Duodenal mucosa (tissue), 2 donors: Measurements from ENCODE around the gene KANK3.
A peak's percentile ranks its signal among the peaks of the same experiment; 100 is the strongest.
"Not testable (repeated sequence)": the region's sequence is repeated elsewhere in the genome, so short reads cannot be mapped to it uniquely, and the experiment has no call there.

Experiments used
- H3K27ac ChIP-seq: one replicate; pipeline ENCODE4 v1.7.0; 2013; ENCODE audit warnings: low read depth, low read length
- H3K27me3 ChIP-seq, 2 donors: one replicate each; pipeline ENCODE4 v1.7.0; 2013; ENCODE audit warnings: low read length in 2 of 2, control low read depth in 1 of 2; ENCODE audit not compliant: insufficient read depth in 2 of 2, control insufficient read depth in 1 of 2
- H3K36me3 ChIP-seq, 2 donors: one replicate each; pipeline ENCODE4 v1.7.0; 2013; ENCODE audit warnings: low read length in 2 of 2, control low read depth in 1 of 2; ENCODE audit not compliant: insufficient read depth in 2 of 2, control insufficient read depth in 1 of 2
- H3K4me1 ChIP-seq, 2 donors: one replicate each; pipeline ENCODE4 v1.7.0; 2013; ENCODE audit warnings: low read length in 2 of 2, control low read depth in 1 of 2; ENCODE audit not compliant: insufficient read depth in 2 of 2, control insufficient read depth in 1 of 2
- H3K4me3 ChIP-seq, 2 donors: one replicate each; pipeline ENCODE4 v1.7.0; 2013; ENCODE audit warnings: low read length in 2 of 2, low read depth in 1 of 2
- H3K9ac ChIP-seq, 2 donors: one replicate each; pipeline ENCODE4 v1.7.0; 2013; ENCODE audit warnings: low read length in 2 of 2, low read depth in 1 of 2
- H3K9me3 ChIP-seq, 2 donors: one replicate each; pipeline ENCODE4 v1.7.0; 2013; ENCODE audit warnings: low read length in 2 of 2, control low read depth in 1 of 2; ENCODE audit not compliant: control insufficient read depth in 1 of 2

Gene KANK3

GRCh38 chr19:8318835-8319234 lies 24.2 kb downstream of the KANK3 start:
- not testable (repeated sequence) for H3K4me3 ChIP-seq, H3K9me3 ChIP-seq, H3K27me3 ChIP-seq, H3K27ac ChIP-seq, H3K9ac ChIP-seq
- Histone ChIP-seq H3K36me3 (peaks cover 11 to 33% of the 10 kb centered on the region in 2 donors), H3K4me1 (peaks cover 17 to 25% of the 10 kb centered on the region in 2 donors)

DNA sequence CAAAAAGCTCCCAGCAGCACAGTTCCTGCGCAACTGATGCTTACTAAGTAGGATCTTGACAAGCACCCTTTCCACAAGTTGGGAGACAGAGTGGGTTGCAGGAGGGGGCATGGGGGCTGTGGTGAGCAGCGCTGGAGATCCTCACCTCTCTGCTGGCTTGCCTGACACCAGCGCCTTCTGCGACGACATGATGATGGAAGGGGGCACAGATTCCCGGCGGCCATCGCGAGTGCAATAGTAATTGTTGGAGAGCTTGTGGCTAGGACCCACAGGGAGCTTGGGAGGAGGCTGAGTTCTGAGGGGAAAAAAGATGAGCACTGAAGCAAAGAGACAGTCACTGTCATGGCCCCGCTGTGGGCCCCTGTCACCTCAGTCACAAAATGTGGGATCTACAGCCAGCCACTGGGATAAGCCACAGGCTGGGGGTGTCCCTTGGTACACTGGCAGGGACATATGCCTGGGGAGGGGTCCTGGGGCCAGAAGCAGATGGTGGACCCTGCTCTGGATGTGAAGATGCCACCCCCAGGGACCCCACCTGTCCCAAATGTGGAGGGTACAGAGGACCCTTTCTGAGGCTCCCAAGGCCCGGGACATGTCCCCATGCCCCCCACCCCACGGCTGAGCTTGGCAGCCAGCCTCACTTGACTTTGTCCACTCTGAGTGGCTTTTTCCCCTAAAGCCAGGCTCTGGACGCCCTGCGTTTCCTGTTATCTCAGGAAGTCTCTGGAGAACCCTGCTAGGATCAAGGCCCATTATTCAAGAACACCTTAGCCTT lies 26.5 kb downstream of the KANK3 start:
- Histone ChIP-seq H3K4me3 (no peak overlapping the region), H3K4me1 (peaks cover 7 to 16% of the 10 kb centered on the region in 2 donors), H3K36me3 (peaks cover 4 to 34% of the 10 kb centered on the region in 2 donors), H3K9me3 (no peaks in the 10 kb centered on the region), H3K9ac (no peak overlapping the region), H3K27me3 (no peaks in the 10 kb centered on the region), H3K27ac (no peak overlapping the region)

DNA sequence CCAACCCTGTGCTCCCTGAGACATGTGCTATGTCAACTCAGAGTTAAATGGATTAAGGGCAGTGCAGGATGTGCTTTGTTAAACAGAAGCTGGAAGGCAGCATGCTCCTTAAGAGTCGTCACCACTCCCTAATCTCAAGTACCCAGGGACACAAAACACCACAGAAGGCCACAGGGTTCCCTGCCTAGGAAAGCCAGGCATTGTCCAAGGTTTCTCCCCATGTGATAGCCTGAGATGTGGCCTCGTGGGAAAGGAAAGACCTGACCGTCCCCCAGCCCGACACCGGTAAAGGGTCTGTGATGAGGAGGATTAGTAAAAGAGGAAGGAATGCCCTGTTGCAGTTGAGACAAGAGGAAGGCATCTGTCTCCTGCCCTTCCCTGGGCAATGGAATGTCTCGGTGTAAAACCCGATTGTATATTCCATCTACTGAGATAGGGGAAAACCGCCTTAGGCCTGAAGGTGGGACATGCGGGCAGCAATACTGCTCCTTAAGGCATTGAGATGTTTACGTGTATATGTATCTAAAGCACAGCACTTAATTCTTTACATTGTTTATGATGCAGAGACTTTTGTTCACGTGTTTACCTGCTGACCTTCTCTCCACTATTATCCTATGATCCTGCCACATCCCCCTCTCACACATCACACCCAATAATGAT lies 28.0 kb downstream of the KANK3 start:
- not testable (repeated sequence) for H3K27ac ChIP-seq, H3K4me3 ChIP-seq, H3K27me3 ChIP-seq, H3K9me3 ChIP-seq, H3K9ac ChIP-seq
- Histone ChIP-seq H3K4me1 (peaks cover 3 to 11% of the 10 kb centered on the region in 2 donors), H3K36me3 (peaks cover 13 to 46% of the 10 kb centered on the region in 2 donors)

GRCh38 chr19:8311461-8312260 lies 31.4 kb downstream of the KANK3 start:
- H3K4me1 ChIP-seq: peaks cover 8 to 28% of the 10 kb centered on the region in 2 donors
- peak overlapping the region; percentile 10 for H3K27ac ChIP-seq
- H3K36me3 ChIP-seq: peaks cover 13 to 52% of the 10 kb centered on the region in 2 donors
- H3K9me3 ChIP-seq: no peaks in the 10 kb centered on the region
- H3K27me3 ChIP-seq: no peaks in the 10 kb centered on the region
- H3K4me3 ChIP-seq: no peak overlapping the region
- no peak overlapping the region for H3K9ac ChIP-seq

- Histone ChIP-seq H3K36me3 (peaks cover 9 to 43% of the 10 kb centered on the region in 2 donors), H3K27ac (no peak overlapping the region), H3K4me1 (peaks cover 15 to 35% of the 10 kb centered on the region in 2 donors), H3K27me3 (no peaks in the 10 kb centered on the region), H3K4me3 (no peak overlapping the region), H3K9ac (no peak overlapping the region), H3K9me3 (no peaks in the 10 kb centered on the region)
These were observed 32.6 kb downstream of the KANK3 start for GRCh38 chr19:8310342-8311055.

DNA sequence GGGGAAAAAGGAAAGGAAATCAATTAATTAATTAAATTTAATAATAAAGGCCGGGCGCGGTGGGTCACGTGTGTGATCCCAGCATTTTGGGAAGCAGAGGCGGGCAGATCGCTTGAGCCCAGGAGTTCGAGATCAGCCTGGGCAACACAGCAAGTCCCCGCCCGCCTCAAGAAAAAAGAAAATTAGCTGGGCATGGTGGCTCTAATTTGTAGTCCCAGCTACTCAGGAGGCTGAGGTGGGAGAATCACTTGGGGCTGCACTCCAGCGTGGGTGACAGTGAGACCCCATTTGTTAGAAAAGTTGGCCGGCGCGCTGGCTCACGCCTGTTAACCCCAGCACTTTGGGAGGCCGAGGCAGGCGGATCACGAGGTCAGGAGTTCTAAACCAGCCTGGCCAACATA lies 34.2 kb downstream of the KANK3 start:
- Histone ChIP-seq H3K4me1 (peaks cover 15 to 35% of the 10 kb centered on the region in 2 donors), H3K36me3 (peaks cover 9 to 30% of the 10 kb centered on the region in 2 donors), H3K4me3 (peak overlapping the region; percentile 73 to 77), H3K27me3 (no peaks in the 10 kb centered on the region), H3K9ac (no peak overlapping the region), H3K27ac (no peak overlapping the region), H3K9me3 (no peaks in the 10 kb centered on the region)

DNA sequence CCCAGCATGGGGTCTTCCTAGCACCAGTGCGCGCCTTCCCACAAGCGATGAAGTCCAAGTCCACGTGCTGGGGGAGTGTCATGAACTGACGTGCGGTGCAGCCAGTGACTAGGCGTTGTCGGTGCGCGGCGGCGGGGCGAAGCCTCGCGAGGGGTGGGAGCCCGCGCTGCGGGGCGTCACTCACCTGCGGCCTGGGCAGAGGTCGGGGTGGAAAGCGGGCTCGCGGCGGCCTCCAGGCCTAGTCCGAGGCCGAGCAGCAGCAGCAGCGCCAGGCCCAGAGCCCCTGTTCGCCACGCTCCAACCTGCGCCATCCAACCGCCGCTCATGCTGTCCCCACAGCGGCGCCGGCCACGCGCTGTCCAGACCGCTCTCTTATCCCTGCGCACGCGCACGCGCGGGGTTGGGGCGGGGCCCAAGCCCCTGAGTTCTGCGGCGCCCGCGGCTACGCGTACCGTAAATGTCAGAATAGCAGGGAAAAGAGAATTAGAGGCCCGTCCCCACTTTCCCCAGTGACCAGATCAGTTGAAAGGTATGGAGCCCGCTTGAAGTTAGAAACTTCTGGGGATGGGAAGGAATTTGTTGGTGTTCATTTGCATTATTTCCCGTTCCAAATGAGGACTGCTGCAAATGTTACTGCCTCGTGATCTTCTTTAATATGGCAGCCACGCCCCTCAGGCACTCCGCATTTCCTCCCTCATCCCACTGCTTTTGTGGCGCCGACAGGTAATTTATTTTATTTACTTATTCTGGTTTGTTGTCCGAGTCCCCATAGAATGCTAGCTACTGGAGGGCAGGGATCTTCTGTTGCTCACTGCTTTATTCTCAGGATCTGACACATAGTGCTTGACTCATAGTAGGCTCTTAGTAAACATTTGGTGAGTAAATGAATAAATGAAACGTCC lies 34.8 kb downstream of the KANK3 start, which contains the start of gene CD320:
CD320 (minus strand) TSS at position 394 of the 902 bp plus-strand sequence; CDS start at position 326, 68 bp downstream.
- peaks cover 15 to 31% of the 10 kb centered on the region in 2 donors for H3K4me1 ChIP-seq
- peak within 1 kb of the TSS; percentile 73 to 77 for H3K4me3 ChIP-seq
- H3K9me3 ChIP-seq: no peaks in the 10 kb centered on the region
- peaks cover 9 to 30% of the 10 kb centered on the region in 2 donors for H3K36me3 ChIP-seq
- H3K27ac ChIP-seq: no peak within 1 kb of the TSS
- H3K9ac ChIP-seq: peak within 1 kb of the TSS; percentile 43 to 61
- H3K27me3 ChIP-seq: no peaks in the 10 kb centered on the region

GRCh38 chr19:8307400-8307964 lies 35.6 kb downstream of the KANK3 start:
- Histone ChIP-seq H3K9ac (peak overlapping the region; percentile 43 to 61), H3K27me3 (no peaks in the 10 kb centered on the region), H3K27ac (no peak overlapping the region), H3K36me3 (peaks cover 9 to 26% of the 10 kb centered on the region in 2 donors), H3K4me1 (peaks cover 15 to 31% of the 10 kb centered on the region in 2 donors), H3K9me3 (no peaks in the 10 kb centered on the region), H3K4me3 (peak overlapping the region; percentile 73 to 77)
